ENCODE data around the gene RAB31.
"Not testable (repeated sequence)": the region's sequence is repeated elsewhere in the genome, so short reads cannot be mapped to it uniquely, and the experiment has no call there.

RAB31 gene

DNA sequence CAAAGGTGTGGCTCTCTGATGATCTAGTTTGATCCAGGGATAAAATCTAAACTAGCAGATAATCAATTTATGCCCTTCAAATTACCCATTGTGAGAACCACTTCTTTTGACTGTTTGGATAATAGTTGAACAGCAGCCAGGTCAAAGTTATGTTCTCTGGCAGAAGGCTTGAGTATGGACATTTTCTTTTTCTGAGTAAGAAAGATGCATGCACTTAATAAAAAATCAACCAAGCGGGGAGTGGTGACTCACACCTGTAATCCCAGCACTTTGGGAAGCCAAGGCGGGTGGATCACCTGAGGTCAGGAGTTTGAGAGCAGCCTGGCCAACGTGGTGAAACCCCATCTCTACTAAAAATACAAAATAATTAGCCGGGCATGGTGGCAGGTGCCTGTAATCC is 183.4 kb downstream of the RAB31 start:
- not testable (repeated sequence) for DNase-seq (ENCODE audit: low read depth)

DNA sequence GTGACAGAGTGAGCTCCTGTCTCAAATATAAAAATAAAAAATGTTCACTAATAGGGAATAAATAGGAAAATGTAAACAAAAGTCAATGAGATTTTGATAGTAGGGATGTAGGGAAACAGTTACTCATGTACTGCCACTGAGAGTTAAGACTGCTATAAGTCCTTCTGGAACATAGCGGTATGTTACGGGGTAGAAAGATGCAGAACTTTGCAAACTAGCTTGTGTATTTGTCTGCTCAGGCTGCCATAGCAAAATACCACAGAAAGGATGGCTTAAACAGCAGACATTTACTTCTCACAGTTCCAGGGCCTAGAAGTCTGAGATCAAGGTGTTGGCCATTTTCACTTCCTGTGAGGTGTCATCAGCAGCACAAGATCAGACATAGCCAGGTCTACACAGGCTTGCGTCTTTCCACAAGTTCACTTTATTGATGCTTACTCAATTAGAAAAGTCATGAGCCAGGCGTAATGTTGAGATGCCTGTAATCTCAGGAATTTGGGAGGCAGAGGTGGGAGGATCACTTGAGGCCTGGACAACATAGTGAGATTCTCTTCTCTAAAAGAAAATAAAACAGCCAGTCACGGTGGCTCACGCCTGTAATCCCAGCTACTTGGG is 186.5 kb downstream of the RAB31 start:
- no peak for DNase-seq (ENCODE audit: low read depth)

DNA sequence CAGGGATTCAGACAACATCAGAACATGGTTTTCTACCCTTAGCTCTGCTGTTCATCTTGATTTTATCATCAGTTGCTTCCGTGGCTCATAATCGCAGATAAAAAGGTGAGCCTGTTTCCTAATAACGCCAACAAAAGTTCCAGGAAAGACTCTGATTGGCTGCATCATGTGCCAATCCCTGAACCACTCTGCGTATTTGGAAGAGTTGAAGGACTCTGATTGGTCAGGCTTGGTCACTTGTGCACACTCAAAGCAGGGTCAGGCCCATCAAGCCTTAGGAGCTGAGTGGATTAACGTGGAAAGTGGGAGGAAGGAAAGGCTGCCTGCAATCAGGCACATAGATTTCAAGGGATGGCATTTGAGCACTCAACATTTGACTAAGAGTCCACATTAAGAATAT is 189.0 kb downstream of the RAB31 start:
- no peak for DNase-seq (ENCODE audit: low read depth)

DNA sequence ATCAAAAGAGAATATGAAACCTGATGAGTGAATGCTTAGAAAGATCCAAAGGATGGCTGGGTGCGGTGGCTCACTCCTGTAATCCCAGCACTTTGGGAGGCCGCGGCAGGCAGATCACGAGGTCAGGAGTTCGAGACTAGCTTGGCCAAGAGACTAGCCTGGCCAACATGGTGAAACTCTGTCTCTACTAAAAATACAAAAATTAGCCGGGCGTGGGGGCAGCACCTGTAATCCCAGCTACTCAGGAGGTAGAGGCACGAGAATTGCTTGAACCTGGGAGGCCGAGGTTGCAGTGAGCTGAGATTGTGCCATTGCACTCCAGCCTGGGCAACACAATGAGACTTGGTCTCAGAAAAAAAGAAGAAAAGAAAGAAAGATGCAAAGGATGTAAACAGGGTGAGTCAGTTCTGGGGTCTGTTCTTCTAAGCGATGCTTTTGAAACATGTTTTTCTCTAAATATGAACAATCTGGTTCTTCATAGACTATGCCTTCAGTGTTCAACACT is 189.7 kb downstream of the RAB31 start:
- DNase-seq (ENCODE audit: low read depth) = not testable (repeated sequence)

DNA sequence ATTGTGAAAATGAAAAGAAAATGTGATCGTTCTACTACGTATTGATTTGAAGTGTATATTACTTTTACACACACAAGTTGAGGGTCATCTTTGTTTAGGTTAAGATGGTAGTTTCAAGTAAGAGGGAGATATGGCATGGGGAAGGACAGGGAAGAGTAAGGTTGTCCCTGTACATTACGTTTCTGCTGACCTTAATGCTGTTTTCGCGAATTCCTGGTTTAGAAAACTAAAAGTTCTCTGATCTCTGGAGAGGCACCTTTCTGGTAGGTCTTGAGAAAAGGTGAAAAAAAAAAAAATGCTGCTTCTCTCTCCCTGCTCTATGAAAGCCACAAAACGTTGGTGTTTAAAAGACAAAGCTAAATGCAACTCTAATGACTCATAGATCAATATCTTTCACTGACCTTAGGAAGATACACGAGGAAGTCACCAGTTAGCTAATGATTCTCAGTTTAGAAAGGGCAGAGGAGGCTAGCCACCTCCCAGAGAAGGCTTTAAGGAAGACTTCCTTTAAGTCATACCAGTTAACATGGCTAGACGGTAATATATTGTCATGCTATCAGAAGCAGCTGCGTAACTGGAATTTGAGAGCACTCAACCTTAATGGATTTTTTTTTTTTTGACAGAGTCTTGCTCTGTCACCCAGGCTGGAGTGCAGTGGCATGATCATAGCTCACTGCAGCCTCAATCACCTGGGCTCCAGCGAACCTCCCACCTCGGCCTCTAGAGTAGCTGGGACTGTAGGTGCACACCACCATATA is 190.9 kb downstream of the RAB31 start:
- no peak for DNase-seq (ENCODE audit: low read depth)

DNA sequence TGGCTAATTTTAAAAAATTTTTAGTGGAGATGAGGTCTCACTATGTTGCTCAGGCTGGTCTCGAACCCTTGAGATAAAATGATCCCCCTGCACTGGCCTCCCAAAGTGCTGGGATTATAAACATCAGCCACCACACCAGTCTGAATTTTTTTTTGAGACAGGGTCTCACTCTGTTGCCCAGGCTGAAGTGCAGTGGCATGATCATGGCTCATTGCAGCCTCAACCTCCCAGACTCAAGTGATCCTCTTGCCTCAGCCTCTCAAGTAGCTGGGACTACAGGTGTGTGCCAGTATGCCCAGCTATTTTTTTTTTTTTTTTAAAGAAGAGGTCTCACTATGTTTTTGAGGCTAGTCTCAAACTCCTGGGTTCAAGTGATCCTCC is 191.4 kb downstream of the RAB31 start:
- DNase-seq (ENCODE audit: low read depth) = not testable (repeated sequence)

DNA sequence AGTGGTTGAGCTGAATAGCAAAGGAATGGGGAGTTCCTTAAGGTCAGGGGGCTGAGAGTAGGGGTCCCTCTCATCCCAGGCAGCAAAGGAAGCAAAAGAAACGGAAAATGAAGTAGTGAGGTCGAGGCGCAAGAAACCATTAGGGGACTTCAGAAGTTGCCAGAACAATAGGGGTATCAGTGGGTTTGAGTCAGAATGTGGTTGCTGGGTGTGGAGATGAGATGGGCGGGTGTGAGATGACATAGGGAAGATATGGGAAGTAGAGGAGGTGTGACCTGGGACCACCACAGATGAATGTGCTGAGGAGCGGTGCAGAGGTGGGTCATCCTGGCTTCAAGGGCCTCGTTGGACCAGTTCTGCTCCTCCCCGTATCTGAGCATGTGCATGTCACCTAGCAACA is 192.6 kb downstream of the RAB31 start:
- no peak for DNase-seq (ENCODE audit: low read depth)

DNA sequence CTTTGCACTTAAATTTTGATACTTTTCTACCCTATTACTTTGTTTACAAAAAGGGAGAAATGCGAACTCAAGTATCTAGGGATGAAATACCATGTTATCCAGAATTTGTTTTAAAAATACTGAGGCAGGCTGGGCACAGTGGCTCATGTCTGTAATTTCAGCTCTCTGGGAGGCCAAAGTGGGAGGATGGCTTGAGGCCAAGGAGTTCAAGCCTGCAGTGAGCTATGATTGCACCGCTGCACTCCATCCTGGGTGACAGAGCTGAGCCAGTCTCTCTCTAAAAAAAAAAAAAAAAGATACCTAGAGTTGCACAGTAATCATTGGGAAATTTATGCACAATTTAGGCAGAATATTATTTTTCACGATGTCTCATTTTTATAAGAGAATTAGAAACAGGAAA is 193.3 kb downstream of the RAB31 start:
- no peak for DNase-seq (ENCODE audit: low read depth)

DNA sequence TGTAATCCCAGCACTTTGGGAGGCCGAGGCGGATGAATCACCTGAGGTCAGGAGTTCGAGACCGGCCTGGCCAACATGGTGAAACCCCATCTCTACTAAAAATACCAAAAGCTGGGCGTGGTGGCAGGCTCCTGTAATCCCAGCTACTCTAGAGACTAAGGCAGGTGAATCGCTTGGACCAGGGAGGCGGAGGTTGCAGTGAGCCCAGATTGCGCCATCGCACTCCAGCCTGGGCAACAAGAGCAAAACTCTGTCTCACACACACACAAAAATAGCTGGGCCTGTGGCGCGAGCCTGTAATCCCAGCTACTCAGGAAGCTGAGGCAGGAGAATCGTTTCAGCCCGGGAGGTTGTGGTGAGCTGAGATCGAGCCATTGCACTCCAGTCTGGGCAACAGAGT is 194.2 kb downstream of the RAB31 start:
- DNase-seq (ENCODE audit: low read depth) = not testable (repeated sequence)

DNA sequence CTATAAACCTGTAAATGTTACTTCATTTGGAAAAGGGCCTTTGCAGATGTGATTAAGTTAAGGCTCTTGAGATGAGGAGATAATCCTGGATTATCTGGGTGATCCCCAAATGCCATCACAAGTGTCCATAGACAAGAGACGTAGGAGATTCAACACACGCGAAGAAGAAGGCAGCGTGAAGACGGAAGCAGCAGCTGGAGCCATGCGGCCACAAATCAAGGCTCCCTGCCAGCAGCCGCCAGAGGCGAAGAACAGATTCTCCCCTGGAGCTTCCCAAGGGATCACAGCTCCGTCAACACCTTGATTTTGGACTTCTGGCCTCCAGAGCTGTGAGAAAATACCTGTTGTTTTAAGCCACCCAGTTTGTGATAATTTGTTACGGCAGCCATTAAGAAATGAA is 194.7 kb downstream of the RAB31 start:
- DNase-seq (ENCODE audit: low read depth) = no peak

DNA sequence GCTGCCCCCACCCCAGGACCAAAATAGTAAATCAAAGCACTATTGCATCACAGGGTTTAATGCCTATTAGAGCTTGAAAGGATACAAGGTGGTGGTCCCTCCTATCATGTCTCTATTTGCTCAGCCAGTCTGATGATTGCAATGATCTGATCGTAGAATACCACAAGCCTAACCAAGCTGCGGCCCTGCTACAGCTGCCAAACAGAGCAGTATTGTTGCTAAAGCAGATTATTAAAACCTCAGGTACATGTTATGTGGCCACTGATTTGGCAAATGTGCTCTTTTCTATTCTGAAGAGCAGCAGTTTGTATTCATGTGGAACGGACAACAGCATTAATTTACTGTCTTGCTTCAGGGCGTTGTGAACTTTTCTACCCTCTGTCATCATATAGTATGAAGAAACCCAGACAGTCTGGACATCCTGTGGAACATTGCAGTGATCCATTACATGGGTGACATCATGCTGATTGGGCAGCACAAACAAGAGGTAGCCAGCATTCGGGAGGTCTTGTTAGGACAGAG is 197.4 kb downstream of the RAB31 start:
- no peak for DNase-seq (ENCODE audit: low read depth)

DNA sequence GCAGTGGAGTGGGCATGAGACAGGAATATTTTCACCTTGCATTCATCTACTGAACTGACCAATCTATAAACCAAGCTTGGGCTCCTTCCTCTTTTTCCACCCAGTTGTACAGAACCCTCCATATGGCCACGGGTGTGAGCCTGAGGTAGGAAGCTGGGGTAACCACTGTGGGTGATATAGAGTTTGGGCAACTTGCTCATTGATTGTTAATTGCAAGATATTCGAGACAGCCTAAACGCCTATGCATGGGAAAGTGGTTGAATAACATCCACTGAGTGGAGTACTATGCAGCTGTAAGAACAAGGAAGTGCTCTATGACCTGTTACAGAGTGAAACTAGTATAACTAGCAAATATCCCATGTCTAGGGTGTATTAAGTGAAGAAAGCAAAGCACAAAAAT is 198.4 kb downstream of the RAB31 start:
- DNase-seq (ENCODE audit: low read depth) = no peak

DNA sequence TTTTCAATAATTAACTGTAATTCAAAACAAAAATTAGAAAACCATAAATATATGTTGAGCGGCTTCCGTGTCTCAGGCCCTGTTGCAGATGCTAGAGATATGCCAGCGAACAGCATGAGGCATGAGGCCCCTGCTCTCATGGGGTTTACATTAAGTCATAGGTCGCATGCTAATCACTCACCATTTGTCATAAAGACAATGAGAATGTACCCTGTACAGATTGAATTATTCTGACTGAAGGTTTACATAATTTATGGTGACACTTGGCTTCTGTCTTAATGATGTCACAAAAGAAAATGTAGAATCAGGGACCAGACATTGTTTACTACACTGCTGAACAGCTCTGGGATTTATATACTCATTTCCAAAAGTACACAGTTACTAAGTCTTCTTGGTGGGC is 199.8 kb downstream of the RAB31 start:
- no peak for DNase-seq (ENCODE audit: low read depth)

DNA sequence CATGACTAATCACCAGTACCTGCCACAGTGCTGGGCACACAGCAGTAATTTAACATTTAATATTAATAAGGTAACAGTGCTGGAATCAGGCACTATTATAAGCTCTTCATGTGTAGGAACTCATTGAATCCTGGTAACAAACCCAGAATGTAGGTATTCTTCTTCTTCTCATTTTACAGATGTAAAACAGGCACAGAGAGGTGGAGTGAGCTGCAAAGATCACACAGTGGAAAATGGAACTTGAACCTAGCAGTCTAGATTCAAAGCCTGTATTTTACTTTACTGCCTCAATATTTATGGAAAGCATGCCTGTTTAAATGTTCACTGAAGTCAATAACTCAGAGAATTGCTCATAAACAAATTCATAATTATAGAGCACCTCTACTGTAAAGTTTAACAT is 202.0 kb downstream of the RAB31 start:
- no peak for DNase-seq (ENCODE audit: low read depth)

DNA sequence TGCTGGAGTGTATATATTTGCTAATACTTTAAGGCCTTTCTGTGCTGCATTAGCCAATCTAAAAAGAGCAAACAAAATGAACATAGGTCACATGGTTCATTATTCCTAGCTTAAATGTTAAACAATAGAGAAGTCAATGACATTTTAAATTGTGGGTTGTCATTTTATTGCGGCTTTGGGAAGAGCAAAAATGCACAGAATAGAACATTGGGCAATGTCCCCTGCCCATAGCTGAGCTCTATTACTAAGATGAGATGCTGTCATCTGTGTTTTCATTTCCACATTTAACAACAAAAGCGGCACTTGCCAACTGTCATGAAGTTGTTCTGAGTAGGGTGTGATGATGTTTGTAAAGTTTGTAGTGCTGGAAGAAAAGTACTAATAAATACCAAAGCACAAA is 202.6 kb downstream of the RAB31 start:
- no peak for DNase-seq (ENCODE audit: low read depth)

DNA sequence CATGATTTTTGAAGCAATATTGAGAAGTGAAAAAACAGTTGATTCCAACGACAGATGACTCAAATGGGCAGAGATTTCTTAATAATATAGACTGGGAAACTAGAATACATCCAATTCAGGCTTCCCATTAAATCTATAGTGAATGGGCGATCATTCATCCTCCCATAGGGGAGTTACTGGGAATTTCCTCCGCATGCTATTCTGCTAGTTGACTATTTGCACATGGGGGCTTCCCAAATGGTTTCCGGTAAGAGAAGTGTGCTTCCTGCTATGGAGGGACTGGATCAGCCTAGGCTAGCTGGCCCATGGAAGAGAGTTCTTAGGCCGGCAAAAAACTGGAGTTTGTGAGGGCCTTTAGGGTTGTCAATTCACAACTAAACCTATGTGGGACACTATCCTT is 203.1 kb downstream of the RAB31 start:
- no peak for DNase-seq (ENCODE audit: low read depth)

Data from activated T-cell treated with anti-CD3 and anti-CD28 coated beads for 1 hour (primary cell).